Measurements from ENCODE around the gene ZNF346.
A peak's percentile ranks its signal among the peaks of the same experiment; 100 is the strongest.

ZNF346 gene

GRCh38 chr5:177006265-177006972 lies 16.1 kb upstream of the ZNF346 start, which contains the start of gene UIMC1:
TSS of gene UIMC1 (minus strand) at chr5:177006779. CDS start at chr5:176982615, 24,164 bp downstream.
- H3K4me3 ChIP-seq (ENCODE audit: low read depth, low read length), result peak within 1 kb of the TSS; percentile 73
- DNase-seq (ENCODE audit: low read depth), result peak; percentile 95
- TF ChIP-seq MAX (IDR thresholded peaks at IDR 0.05; ENCODE audit: low read depth, low read length), result no peak; the same call in 1 of the 2 replicates
- no peak for TF ChIP-seq CTCF (IDR thresholded peaks at IDR 0.05; ENCODE audit: low read depth, low read length)
- peak; percentile 42 for TF ChIP-seq POLR2A (IDR thresholded peaks at IDR 0.05; ENCODE audit: extremely low read depth, insufficient read length)
- peak; percentile 77 for TF ChIP-seq MYC (IDR thresholded peaks at IDR 0.05; ENCODE audit: low read depth, low read length)

- DNase-seq (ENCODE audit: low read depth), result no peak
- H3K4me3 ChIP-seq (ENCODE audit: low read depth, low read length), result no peak overlapping the region
- no peak for TF ChIP-seq CTCF (IDR thresholded peaks at IDR 0.05; ENCODE audit: low read depth, low read length)
- no peak for TF ChIP-seq MAX (IDR thresholded peaks at IDR 0.05; ENCODE audit: low read depth, low read length)
- TF ChIP-seq POLR2A (IDR thresholded peaks at IDR 0.05; ENCODE audit: extremely low read depth, insufficient read length), result no peak
- no peak for TF ChIP-seq MYC (IDR thresholded peaks at IDR 0.05; ENCODE audit: low read depth, low read length)
These were observed 13.8 kb upstream of the ZNF346 start for GRCh38 chr5:177008716-177009115.

GRCh38 chr5:177010153-177010552 lies 12.3 kb upstream of the ZNF346 start:
- DNase-seq (ENCODE audit: low read depth), result no peak
- H3K4me3 ChIP-seq (ENCODE audit: low read depth, low read length), result no peak overlapping the region
- TF ChIP-seq MYC (IDR thresholded peaks at IDR 0.05; ENCODE audit: low read depth, low read length) (no peak), CTCF (IDR thresholded peaks at IDR 0.05; ENCODE audit: low read depth, low read length) (no peak), MAX (IDR thresholded peaks at IDR 0.05; ENCODE audit: low read depth, low read length) (no peak), POLR2A (IDR thresholded peaks at IDR 0.05; ENCODE audit: extremely low read depth, insufficient read length) (no peak)

- DNase-seq (ENCODE audit: low read depth), result no peak
- TF ChIP-seq CTCF (IDR thresholded peaks at IDR 0.05; ENCODE audit: low read depth, low read length) (no peak), MYC (IDR thresholded peaks at IDR 0.05; ENCODE audit: low read depth, low read length) (no peak), POLR2A (IDR thresholded peaks at IDR 0.05; ENCODE audit: extremely low read depth, insufficient read length) (no peak), MAX (IDR thresholded peaks at IDR 0.05; ENCODE audit: low read depth, low read length) (no peak)
- H3K4me3 ChIP-seq (ENCODE audit: low read depth, low read length), result no peak overlapping the region
These were observed 7.3 kb upstream of the ZNF346 start for GRCh38 chr5:177015156-177015555.

- DNase-seq (ENCODE audit: low read depth), result no peak
- no peak overlapping the region for H3K4me3 ChIP-seq (ENCODE audit: low read depth, low read length)
- no peak for TF ChIP-seq MYC (IDR thresholded peaks at IDR 0.05; ENCODE audit: low read depth, low read length)
- no peak for TF ChIP-seq CTCF (IDR thresholded peaks at IDR 0.05; ENCODE audit: low read depth, low read length)
- no peak for TF ChIP-seq MAX (IDR thresholded peaks at IDR 0.05; ENCODE audit: low read depth, low read length)
- TF ChIP-seq POLR2A (IDR thresholded peaks at IDR 0.05; ENCODE audit: extremely low read depth, insufficient read length), result no peak
These were observed 4.2 kb upstream of the ZNF346 start for GRCh38 chr5:177018341-177018740.
